H9 (cell line): ENCODE data around the gene ATP5PB. TPM values are rescaled to one million over a fixed set of nuclear protein-coding genes. Genes with fewer than 3 reads are reported as not detected.

Experiments
- DNase-seq: peaks from one replicate; pipeline ENCODE4 v3.0.0-alpha.2; 2017
- H2AFZ ChIP-seq: one replicate; pipeline ENCODE4 v1.6.1; 2013; ENCODE audit warnings: mild to moderate bottlenecking, low read length, control low read depth, moderate library complexity
- H2AK5ac ChIP-seq: 2 replicates; pipeline ENCODE4 v1.6.1; 2013; ENCODE audit warnings: low read length, control low read depth, mixed read lengths; ENCODE audit not compliant: insufficient read length
- H2BK120ac ChIP-seq: one replicate; pipeline ENCODE4 v1.6.1; 2013; ENCODE audit warnings: low read depth, mild to moderate bottlenecking, low read length, control low read depth, inconsistent platforms; ENCODE audit not compliant: poor library complexity, severe bottlenecking
- H2BK12ac ChIP-seq: 2 replicates; pipeline ENCODE4 v1.6.1; 2013; ENCODE audit warnings: low read length, control low read depth, mixed read lengths, low read depth; ENCODE audit not compliant: insufficient read length
- H2BK15ac ChIP-seq: 2 replicates; pipeline ENCODE4 v1.6.1; 2013; ENCODE audit warnings: low read depth, low read length, control low read depth
- H2BK20ac ChIP-seq: one replicate; pipeline ENCODE4 v1.6.1; 2013; ENCODE audit warnings: low read depth, mild to moderate bottlenecking, low read length, control low read depth, inconsistent platforms; ENCODE audit not compliant: poor library complexity, severe bottlenecking
- H2BK5ac ChIP-seq: 2 replicates; pipeline ENCODE4 v1.6.1; 2013; ENCODE audit warnings: low read length, control low read depth, mixed read lengths; ENCODE audit not compliant: insufficient read length
- H3K14ac ChIP-seq: 2 replicates; pipeline ENCODE4 v1.6.1; 2013; ENCODE audit warnings: low read length, control low read depth; ENCODE audit not compliant: insufficient read depth
- H3K18ac ChIP-seq: 2 replicates; pipeline ENCODE4 v1.6.1; 2013; ENCODE audit warnings: low read depth, mild to moderate bottlenecking, mixed read lengths, low read length, control low read depth; ENCODE audit not compliant: insufficient read length
- H3K23ac ChIP-seq: 2 replicates; pipeline ENCODE4 v1.6.1; 2013; ENCODE audit warnings: low read length, control low read depth, mixed read lengths, low read depth; ENCODE audit not compliant: insufficient read length
- H3K23me2 ChIP-seq: 2 replicates; pipeline ENCODE4 v1.6.1; 2013; ENCODE audit warnings: low read depth, mild to moderate bottlenecking, mixed read lengths, low read length, control low read depth; ENCODE audit not compliant: insufficient read length, poor library complexity, severe bottlenecking
- H3K27ac ChIP-seq: 2 replicates; pipeline ENCODE4 v1.5.1; 2013; ENCODE audit warnings: low read length, control low read depth, mixed read lengths, low read depth; ENCODE audit not compliant: insufficient read length
- H3K27me3 ChIP-seq: 2 replicates; pipeline ENCODE4 v1.6.1; 2013; ENCODE audit warnings: low read length, control low read depth, inconsistent platforms; ENCODE audit not compliant: insufficient read depth
- H3K4ac ChIP-seq: 2 replicates; pipeline ENCODE4 v1.6.1; 2013; ENCODE audit warnings: low read depth, mild to moderate bottlenecking, control low read depth, inconsistent platforms, low read length, moderate library complexity
- H3K4me1 ChIP-seq: 2 replicates; pipeline ENCODE4 v1.6.1; 2013; ENCODE audit warnings: low read length, control low read depth, inconsistent platforms; ENCODE audit not compliant: insufficient read depth
- H3K4me2 ChIP-seq: 2 replicates; pipeline ENCODE4 v1.6.1; 2013; ENCODE audit warnings: low read length, control low read depth, mixed read lengths; ENCODE audit not compliant: insufficient read length, insufficient read depth
- H3K56ac ChIP-seq: 2 replicates; pipeline ENCODE4 v1.6.1; 2013; ENCODE audit warnings: low read depth, mild to moderate bottlenecking, mixed read lengths, low read length, control low read depth; ENCODE audit not compliant: insufficient read length
- H3K79me1 ChIP-seq: 2 replicates; pipeline ENCODE4 v1.6.1; 2013; ENCODE audit warnings: low read depth, mild to moderate bottlenecking, moderate library complexity, low read length, control low read depth, inconsistent platforms; ENCODE audit not compliant: insufficient read depth, poor library complexity, severe bottlenecking
- H3K79me2 ChIP-seq: 2 replicates; pipeline ENCODE4 v1.6.1; 2013; ENCODE audit warnings: low read length, control low read depth, inconsistent platforms; ENCODE audit not compliant: insufficient read depth
- H3K9ac ChIP-seq: 2 replicates; pipeline ENCODE4 v1.6.1; 2013; ENCODE audit warnings: low read length, control low read depth, mixed read lengths; ENCODE audit not compliant: insufficient read length; ENCODE audit errors: extremely low read depth
- H3K9me3 ChIP-seq: one replicate; pipeline ENCODE4 v1.6.1; 2013; ENCODE audit warnings: low read depth, low read length, inconsistent platforms; ENCODE audit not compliant: control insufficient read depth
- H3T11ph ChIP-seq: one replicate; pipeline ENCODE4 v1.6.1; 2013; ENCODE audit warnings: mild to moderate bottlenecking, low read length, control low read depth, inconsistent platforms
- H4K20me1 ChIP-seq: one replicate; pipeline ENCODE4 v1.6.1; 2013; ENCODE audit not compliant: control insufficient read depth, insufficient read length, insufficient read depth
- H4K5ac ChIP-seq: 2 replicates; pipeline ENCODE4 v1.6.1; 2013; ENCODE audit warnings: low read depth, mild to moderate bottlenecking, mixed read lengths, low read length, control low read depth; ENCODE audit not compliant: insufficient read length
- H4K8ac ChIP-seq: replicated peaks from 2 replicates; pipeline ENCODE4 v1.6.1; 2013; ENCODE audit warnings: low read length, control low read depth, mixed read lengths, low read depth; ENCODE audit not compliant: insufficient read length
- H4K91ac ChIP-seq: 2 replicates; pipeline ENCODE4 v1.6.1; 2013; ENCODE audit warnings: low read depth, mild to moderate bottlenecking, moderate library complexity, mixed read lengths, low read length, control low read depth; ENCODE audit not compliant: insufficient read length
- H3K27ac Mint-ChIP-seq, 3 experiments: 2 replicates in 2 of 3; 3 replicates in 1 of 3; pipeline ENCODE4 v1.8.0; 2020 to 2021; ENCODE audit warnings: mixed read lengths in 3 of 3, mild to moderate bottlenecking in 1 of 3, moderate library complexity in 1 of 3
- H3K27me3 Mint-ChIP-seq: 2 replicates; pipeline ENCODE4 v1.8.0; 2021; ENCODE audit warnings: low read depth, mild to moderate bottlenecking, moderate library complexity, mixed read lengths
- H3K36me3 Mint-ChIP-seq, 3 experiments: 2 replicates in 2 of 3; 3 replicates in 1 of 3; pipeline ENCODE4 v1.8.0; 2020 to 2021; ENCODE audit warnings: low read depth in 3 of 3, mixed read lengths in 3 of 3; ENCODE audit not compliant: insufficient read depth in 1 of 3
- H3K4me1 Mint-ChIP-seq, 2 experiments: 2 replicates each; pipeline ENCODE4 v1.8.0; 2020; ENCODE audit warnings: mixed read lengths in 2 of 2
- H3K4me3 Mint-ChIP-seq, 2 experiments: 2 replicates in 1 of 2; 3 replicates in 1 of 2; pipeline ENCODE4 v1.8.0; 2020 to 2021; ENCODE audit warnings: mild to moderate bottlenecking in 2 of 2, mixed read lengths in 2 of 2, moderate library complexity in 1 of 2
- H3K9me3 Mint-ChIP-seq, 2 experiments: 2 replicates in 1 of 2; 3 replicates in 1 of 2; pipeline ENCODE4 v1.8.0; 2020; ENCODE audit warnings: mild to moderate bottlenecking in 2 of 2, mixed read lengths in 2 of 2, moderate library complexity in 1 of 2
- WGBS: extraction: QIAGEN DNeasy Blood & Tissue Kit; methylation state at CpG from one replicate; pipeline ENCODE4 v1.1.7; 2013; ENCODE audit warnings: missing lambda C conversion rate, low lambda C conversion rate, mixed read lengths; ENCODE audit not compliant: insufficient read length; ENCODE audit errors: extremely low coverage; 5-methylcytosine and 5-hydroxymethylcytosine counted together
- total RNA-seq: library from RNA; stranded (reverse); gene quantifications from 2 replicates; pipeline ENCODE4 v1.2.1, GENCODE V29; 2021
- TF ChIP-seq, protein P1 (sequence below): fragments of 200-600 bp; sonication (generic); conservative IDR thresholded peaks from 3 replicates; pipeline ENCODE4 v1.8.0; 2021; ENCODE audit warnings: antibody characterized with exemption, mild to moderate bottlenecking

ATP5PB gene
- total RNA-seq, 1 experiment from 2014 or later = 250 TPM

DNA sequence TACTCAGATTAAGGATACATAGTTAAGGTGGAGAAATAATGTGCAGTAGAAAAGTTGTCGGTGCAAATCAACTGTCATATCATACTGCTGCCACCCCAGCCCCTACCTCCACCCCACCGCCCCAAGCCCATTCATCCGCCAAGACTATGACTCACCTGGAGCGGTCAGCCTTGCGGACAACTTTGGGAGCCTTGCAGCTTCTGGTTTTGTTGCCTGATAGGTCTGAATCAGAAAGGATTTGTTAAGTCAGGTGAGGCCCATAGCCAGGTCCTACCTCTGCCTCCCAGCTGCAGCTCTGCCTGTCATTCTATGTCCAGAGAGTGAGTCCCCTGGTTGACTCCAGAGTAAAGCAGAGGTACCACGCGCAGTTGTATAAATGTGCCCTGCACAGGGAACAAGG lies 37.2 kb downstream of the ATP5PB start:
- Histone ChIP-seq H3K27me3 (no peaks in the 10 kb centered on the region), H2BK15ac (no peak overlapping the region), H3K79me2 (no peaks in the 10 kb centered on the region), H3K4me2 (no peak overlapping the region), H4K91ac (no peak overlapping the region), H4K20me1 (no peaks in the 10 kb centered on the region), H3K4ac (no peak overlapping the region), H3K27ac (no peak overlapping the region), H3K4me1 (no peaks in the 10 kb centered on the region), H3K14ac (no peak overlapping the region), H3K23ac (no peak overlapping the region), H3K18ac (no peak overlapping the region), H2BK5ac (no peak overlapping the region), H3K9ac (no peak overlapping the region), H3K79me1 (no peaks in the 10 kb centered on the region), H3K23me2 (no peaks in the 10 kb centered on the region), H2BK20ac (no peak overlapping the region), H2BK12ac (no peak overlapping the region), H4K5ac (no peak overlapping the region), H2AK5ac (no peak overlapping the region), H3K9me3 (no peaks in the 10 kb centered on the region), H3K56ac (no peak overlapping the region), H2BK120ac (no peak overlapping the region), H4K8ac (no peak overlapping the region), H2AFZ (no peak overlapping the region), H3T11ph (no peak overlapping the region)
- Mint-ChIP-seq H3K27me3 (no peaks in the 10 kb centered on the region), H3K9me3 (no peaks in the 10 kb centered on the region), H3K36me3 (no peaks in the 10 kb centered on the region), H3K4me3 (no peak overlapping the region), H3K27ac (no peak overlapping the region), H3K4me1 (no peaks in the 10 kb centered on the region)
- DNase-seq = no peak
- TF ChIP-seq, protein P1, sequence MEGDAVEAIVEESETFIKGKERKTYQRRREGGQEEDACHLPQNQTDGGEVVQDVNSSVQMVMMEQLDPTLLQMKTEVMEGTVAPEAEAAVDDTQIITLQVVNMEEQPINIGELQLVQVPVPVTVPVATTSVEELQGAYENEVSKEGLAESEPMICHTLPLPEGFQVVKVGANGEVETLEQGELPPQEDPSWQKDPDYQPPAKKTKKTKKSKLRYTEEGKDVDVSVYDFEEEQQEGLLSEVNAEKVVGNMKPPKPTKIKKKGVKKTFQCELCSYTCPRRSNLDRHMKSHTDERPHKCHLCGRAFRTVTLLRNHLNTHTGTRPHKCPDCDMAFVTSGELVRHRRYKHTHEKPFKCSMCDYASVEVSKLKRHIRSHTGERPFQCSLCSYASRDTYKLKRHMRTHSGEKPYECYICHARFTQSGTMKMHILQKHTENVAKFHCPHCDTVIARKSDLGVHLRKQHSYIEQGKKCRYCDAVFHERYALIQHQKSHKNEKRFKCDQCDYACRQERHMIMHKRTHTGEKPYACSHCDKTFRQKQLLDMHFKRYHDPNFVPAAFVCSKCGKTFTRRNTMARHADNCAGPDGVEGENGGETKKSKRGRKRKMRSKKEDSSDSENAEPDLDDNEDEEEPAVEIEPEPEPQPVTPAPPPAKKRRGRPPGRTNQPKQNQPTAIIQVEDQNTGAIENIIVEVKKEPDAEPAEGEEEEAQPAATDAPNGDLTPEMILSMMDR = no peak
- WGBS = no CpG with 5 or more reads among the region's 7 CpGs
